Stimulated activated CD8-positive, alpha-beta memory T cell treated with anti-CD3 and anti-CD28 coated beads, Interleukin-4, amount 100 ng/mL, for 4 hours (primary cell): ENCODE data around the gene TULP1.

Experiments used
- DNase-seq, 2 donors: peaks; one replicate each; pipeline ENCODE4 v3.0.0-alpha.2; 2020; ENCODE audit warnings: low read depth in 2 of 2, low spot score in 1 of 2

Gene TULP1

DNA sequence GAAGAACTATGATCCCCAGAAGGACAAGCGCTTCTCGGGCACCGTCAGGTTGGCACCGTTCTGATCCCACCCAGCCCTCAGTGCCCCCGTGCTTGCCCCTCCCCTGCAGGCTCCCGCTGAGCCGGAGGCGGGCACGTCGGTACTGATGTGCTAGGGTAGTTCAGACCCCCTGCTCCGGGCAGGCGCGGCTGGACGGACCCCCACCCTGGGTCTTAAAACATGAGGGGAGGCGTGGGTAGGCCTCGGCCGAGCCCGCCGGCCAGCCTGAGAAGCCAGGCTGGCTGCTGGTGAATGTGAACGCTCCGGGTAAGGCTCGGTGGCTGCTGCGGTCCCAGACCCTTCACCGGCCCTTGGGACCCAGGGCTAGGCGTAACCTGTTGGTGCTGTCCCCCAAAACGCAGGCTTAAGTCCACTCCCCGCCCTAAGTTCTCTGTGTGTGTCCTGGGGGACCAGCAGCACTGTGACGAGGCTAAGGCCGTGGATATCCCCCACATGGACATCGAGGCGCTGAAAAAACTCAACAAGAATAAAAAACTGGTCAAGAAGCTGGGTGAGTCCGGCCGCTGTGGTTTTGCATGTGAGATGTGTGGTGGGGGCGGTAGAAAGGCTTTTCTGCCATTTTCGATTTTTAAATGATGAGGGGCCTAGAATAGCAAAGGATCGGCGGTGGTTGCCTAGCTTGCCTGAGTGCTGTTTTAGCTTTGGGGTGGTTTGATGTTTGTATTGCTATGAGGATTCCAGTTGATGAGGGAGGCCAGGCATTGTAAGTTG, 43.5 kb downstream of the TULP1 start:
- DNase-seq = peak in 1 of 2 donors; percentile 19

DNA sequence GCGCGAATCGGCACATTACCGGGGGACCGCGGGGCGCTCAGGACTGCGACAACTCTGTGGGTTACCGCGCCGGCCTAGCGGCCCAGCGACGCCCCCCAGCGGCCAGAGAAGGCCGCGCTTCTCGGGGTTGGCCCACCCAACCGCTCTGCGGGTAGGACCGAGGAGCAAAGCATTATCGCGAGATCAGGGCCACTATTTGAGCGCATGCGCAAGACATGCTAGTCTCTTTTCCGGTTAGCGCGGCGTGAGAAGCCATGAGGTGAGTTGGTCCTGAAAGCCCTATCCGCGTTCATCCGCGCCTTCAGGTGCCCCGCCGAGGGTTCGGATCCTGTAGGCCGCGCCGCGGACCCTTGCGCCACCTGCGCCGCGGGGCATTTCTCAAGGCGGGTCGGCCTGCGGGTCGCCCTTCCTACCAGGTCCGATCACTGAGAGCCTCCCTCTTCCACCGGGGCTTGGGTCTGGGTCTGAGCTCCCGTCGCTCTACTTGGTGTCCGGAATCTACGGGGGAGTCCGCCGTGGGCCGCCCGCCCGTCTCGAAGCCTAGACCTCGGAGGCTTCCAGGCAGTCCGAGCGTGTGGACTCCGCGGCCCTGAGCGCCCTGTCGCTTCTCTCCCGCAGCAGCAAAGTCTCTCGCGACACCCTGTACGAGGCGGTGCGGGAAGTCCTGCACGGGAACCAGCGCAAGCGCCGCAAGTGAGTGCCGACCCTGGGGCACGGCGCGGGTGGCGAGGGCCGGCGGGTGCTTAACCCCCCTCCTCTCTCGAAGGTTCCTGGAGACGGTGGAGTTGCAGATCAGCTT, 44.3 kb downstream of the TULP1 start, which contains the start of gene RPL10A:
Gene RPL10A, plus strand, starts transcription at position 221 of the 799 bp plus-strand sequence. Its CDS starts 34 bp downstream, at position 255.
- peak; percentile 88 to 93 for DNase-seq

DNA sequence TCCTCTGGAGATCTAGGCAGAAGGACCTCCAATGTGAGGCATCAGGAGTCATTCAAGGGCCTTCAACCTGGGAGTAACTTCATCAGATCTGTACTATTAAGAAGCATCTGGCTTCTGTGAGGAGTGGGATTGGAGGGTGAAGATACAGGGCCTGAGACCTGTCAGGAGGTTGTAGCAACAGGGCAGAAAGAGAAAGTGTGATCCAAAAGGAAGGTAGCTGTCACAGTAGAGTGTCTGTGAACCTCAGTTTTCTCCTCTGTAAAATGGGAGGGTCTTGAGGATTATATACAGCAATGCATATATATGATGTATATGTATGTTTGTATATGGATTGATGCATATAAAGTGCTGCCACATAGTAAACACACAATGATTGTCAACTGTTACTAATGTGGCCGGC, 47.0 kb downstream of the TULP1 start:
- no peak for DNase-seq

DNA sequence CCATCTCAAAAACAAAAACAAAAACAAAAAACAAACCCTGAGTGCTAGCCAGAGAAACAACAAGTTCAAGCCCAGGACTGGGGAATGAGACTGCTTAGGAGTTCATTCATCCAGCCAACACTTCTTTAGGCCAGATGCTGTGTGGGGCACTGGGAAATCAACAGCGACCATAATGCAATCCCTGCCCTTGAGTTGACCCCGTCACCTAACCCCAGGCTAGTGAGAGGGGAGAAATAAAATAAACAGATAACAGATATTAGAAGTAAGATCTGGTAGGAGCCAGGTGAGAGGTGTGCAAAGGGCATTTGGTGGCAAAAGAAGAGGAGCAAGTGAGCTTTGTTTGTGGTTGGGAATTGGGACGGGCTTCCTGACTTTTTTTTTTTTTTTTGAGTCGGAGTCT, 49.4 kb downstream of the TULP1 start:
- DNase-seq = no peak

DNA sequence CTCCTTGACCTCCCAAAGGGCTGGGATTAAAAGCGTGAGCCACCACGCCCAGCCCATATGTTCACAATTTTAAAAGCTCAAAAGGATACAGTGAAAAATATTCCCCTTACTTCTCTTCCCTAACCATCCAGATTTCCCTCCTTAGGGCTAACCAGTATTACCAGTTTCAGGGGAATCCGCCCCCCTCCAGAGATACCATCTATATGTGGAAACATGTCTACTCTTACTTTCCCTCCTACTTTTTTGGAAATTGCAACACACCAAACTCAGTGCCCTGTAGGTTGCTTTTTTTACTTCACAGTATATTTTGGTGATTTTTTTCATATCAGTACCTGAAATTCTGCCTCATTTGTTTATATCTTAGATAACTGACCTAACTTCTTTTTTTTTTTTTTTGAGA, 51.4 kb downstream of the TULP1 start:
- DNase-seq = no peak

DNA sequence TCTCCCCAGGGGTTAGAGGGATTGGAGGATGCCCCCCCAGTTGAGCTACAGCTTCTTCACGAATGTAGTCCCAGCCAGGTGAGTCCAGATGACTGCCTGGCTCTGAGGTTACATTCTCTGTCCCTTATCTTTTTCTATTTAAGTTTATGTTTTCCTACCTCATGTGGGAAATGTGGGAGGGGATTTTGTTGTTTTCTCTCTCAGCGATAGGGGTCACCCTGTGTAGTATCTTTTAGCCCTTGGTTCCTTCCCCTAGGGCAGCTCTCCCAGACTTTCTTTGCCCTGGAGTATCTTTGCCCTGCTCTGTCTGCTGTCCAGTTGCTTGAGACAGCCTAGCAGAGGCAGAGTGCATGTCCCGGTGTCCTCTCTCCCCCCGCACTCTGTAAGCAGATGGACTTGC, 54.8 kb downstream of the TULP1 start:
- DNase-seq = no peak

DNA sequence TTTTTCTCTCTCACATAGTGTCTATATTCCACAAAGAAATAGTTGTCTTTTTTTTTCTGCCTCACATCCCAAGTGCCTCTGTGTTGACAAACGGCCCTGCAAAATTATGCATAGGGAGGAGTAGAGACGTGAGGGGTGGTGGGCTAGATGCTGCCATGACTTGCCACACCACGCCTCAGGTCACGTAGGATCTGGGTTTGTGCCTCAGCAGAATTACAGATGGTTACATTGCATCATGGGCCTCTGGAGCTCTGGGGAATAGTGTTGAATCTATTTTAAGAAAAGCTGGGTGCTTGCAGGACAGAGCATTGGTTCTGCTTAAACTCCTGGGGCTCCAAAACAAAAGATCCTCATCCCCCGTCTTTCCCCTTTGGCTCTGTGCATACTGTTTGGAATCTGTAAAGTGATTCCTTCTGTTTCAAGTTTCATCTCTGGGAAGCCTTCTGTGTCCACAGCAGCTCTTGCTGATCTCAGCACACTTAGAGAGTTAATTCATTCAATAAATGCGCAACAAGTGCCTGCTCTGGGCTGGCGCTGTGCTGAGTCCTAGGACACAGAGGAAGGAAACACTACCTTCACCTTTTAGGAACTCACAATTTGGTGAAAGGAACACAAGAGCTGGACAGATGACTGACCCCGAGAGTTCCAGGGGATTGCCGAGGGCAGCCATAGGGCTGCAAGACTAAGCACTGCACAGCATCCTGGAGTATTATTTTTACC, 58.1 kb downstream of the TULP1 start:
- DNase-seq = no peak

DNA sequence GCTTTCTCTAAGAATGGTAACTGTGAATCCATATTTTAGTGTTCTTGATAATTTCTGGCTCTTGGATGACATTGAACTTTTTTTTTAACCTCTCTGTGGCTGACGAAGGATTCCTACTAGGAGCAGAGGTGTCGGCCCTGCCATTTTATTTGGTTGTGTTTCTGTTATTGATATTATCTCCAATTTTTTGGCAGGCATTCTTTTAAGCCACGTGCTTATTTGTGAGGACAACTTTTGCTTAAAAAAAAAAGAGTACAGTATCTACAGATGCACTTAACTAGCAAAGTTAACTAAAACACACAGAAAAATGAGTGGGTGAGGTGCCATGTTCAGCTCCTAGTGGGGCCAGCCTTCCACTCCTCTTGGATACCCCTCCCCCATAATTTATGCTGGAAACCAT, 59.5 kb downstream of the TULP1 start:
- DNase-seq = no peak

DNA sequence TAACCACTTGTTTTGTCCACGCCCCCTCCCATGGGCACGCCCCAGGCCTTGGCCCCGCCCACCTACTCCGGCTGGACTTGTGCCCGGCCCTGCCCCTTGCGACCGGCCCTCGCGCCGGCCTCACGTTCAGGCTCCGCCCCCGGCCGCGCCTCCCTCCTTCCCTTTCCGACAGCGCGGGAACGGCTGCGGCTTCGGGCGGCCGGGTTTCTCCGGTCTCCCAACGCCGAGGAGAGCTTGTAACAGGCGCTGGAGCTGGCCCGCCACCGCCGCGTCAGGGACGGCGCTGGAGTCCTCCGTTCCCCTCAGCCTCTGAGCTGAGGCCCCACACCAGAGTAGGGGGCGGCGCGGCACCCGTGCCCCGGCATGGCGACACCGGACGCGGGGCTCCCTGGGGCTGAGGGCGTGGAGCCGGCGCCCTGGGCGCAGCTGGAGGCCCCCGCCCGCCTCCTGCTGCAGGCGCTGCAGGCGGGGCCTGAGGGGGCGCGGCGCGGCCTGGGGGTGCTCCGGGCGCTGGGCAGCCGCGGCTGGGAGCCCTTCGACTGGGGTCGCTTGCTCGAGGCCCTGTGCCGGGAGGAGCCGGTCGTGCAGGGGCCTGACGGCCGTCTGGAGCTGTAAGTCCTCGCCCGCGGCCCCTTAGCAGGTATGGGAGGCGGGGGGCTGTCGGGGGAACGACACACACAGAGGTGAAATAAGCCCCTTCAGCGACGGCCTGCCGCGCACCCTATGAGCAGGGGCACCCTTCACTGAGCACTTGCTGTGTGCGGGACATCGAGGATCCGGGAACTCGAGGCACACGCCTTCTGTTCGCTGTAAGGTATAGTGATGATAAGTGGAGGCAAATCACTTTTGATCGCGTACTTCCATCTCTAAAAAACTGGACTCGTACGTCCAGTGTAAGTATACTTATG, 60.3 kb downstream of the TULP1 start, which contains the start of gene FANCE:
Gene FANCE, plus strand, starts transcription at position 156 of the 908 bp plus-strand sequence. Its CDS starts 208 bp downstream, at position 364.
- DNase-seq = peak; percentile 78 to 83

DNA sequence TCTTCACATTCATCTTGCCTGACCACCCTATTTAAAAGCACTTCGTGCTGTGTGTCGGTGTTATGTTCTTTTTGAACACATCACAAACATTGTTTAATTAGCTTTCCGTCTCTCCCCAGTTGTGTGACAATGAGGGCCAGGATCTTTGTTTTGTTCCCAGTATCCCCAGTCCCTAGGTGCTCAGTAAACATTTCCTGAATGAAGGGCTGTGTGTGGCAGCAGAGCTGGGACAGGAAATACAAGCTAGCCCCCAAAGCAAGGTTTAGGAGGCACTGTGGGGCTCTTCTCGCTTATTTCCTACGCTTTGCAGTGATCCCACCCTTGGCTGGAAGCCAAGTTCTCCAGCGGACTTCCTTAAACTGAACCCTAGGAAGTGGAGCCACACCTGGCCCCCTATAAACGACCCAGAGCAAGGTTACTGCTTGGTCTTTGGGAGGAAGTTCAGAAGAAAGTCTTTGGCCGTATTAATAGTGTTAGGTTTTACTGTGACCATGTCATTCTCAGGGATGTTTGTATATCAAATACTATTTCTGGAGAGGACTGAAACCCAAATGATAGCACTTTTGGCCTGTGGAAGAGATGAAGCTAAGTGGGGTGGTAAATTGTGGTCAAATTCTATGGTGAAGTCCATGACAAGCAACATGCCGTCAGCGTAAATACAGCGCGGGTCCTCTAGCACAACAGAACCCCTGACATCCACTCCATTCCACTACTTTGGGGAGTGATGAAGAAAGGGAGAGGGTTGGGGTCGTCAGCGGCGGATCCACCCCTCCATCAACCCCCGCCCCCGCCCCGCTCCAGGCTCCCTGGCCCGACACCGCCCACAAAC, 61.1 kb downstream of the TULP1 start:
- no peak for DNase-seq

DNA sequence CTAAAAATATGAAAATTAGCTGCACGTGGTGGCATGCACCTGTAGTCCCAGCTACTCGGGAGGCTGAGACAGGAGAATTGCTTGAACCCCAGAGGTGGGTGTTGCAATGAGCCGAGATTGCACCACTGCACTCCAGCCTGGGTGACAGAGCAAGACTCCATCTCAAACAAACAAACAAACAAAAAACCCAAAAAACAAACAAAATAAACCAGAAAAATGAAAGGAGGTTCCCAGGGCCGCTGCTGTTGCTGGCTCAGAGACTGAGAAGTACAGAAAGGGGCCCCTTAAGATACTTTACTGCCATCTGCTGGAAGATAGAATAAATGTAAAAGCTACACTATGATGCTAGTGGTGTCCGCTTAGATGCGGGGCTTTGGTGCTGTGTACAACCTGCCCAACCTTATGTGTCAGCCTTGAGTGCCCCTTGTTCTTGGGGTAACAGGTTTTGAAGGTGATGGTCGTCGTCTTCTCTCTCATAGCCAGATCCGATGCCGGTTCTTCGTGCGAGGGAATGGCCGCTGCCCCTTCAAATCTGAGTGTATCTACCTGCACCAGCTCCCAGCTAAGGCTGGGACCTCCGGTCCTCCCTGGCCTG, 63.3 kb downstream of the TULP1 start:
- DNase-seq = no peak

DNA sequence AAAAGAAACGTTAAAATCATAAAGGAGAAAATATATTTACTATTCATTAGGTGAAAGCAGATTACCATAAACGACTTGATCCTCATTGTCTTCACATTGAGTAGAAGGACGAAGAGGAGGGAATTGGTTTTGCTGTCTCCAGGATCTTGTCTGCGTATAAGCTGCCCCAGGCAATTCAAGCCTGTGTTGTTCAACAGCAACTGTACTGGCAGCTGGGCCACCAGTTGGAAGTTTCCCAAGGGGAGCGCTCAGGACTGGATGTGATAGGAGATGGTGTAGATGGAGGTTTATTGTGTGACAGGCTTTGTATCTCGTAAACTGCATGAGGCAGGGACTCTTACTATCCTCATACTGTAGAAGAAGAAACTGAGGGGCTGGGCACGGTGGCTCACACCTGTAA, 64.5 kb downstream of the TULP1 start:
- no peak for DNase-seq
